Measurements from ENCODE around the gene FUZ.

- no peak for TF ChIP-seq EZH2 (IDR thresholded peaks at IDR 0.05; ENCODE audit: low read length, unreplicated experiment)
- TF ChIP-seq CTCF (conservative IDR thresholded peaks at IDR 0.05; ENCODE audit: low read depth, low read length): no peak
Measured at GRCh38 chr19:49766930-49767299, 46.2 kb downstream of the FUZ start, which contains the start of gene AP2A1.

Measured in PC-3 (cell line).